Measurements from ENCODE around the gene SLC25A19.
A peak's percentile ranks its signal among the peaks of the same experiment; 100 is the strongest.

The SLC25A19 gene

GRCh38 chr17:75321506-75321905 is 32.3 kb upstream of the SLC25A19 start:
- H3K36me3 ChIP-seq (ENCODE audit: insufficient read depth, low read length) = peaks cover 84% of the 10 kb centered on the region
- no peaks in the 10 kb centered on the region for H3K79me2 ChIP-seq (ENCODE audit: insufficient read depth, low read length)
- TF ChIP-seq CTCF (IDR thresholded peaks at IDR 0.05; ENCODE audit: low read length) (no peak), EZH2 (IDR thresholded peaks at IDR 0.05; ENCODE audit: borderline replicate concordance, low read length) (no peak)
- no peak overlapping the region for H2AFZ ChIP-seq (ENCODE audit: low read length)
- no peak overlapping the region for H3K4me3 ChIP-seq (ENCODE audit: low read depth, low read length, poor library complexity, severe bottlenecking)
- no peak overlapping the region for H3K9ac ChIP-seq (ENCODE audit: low read length)
- H3K9me2 ChIP-seq (ENCODE audit: low read depth, low read length) = no peaks in the 10 kb centered on the region
- H3K27ac ChIP-seq (ENCODE audit: low read depth, low read length, poor library complexity, severe bottlenecking) = peak overlapping the region; percentile 85
- H4K20me1 ChIP-seq (ENCODE audit: insufficient read depth, low read length) = no peaks in the 10 kb centered on the region
- no peaks in the 10 kb centered on the region for H3K27me3 ChIP-seq (ENCODE audit: insufficient read depth, low read length)
- no peaks in the 10 kb centered on the region for H3K9me3 ChIP-seq (ENCODE audit: low read length)
- H3K4me2 ChIP-seq (ENCODE audit: low read length) = no peak overlapping the region
- H3K4me1 ChIP-seq (ENCODE audit: insufficient read depth, low read length, severe bottlenecking) = peaks cover 38% of the 10 kb centered on the region
- H3F3A ChIP-seq (ENCODE audit: insufficient read depth, low read length) = 0 out of 2 replicates have a peak, but pooled peaks cover 4% of the 10 kb centered on the region

DNA sequence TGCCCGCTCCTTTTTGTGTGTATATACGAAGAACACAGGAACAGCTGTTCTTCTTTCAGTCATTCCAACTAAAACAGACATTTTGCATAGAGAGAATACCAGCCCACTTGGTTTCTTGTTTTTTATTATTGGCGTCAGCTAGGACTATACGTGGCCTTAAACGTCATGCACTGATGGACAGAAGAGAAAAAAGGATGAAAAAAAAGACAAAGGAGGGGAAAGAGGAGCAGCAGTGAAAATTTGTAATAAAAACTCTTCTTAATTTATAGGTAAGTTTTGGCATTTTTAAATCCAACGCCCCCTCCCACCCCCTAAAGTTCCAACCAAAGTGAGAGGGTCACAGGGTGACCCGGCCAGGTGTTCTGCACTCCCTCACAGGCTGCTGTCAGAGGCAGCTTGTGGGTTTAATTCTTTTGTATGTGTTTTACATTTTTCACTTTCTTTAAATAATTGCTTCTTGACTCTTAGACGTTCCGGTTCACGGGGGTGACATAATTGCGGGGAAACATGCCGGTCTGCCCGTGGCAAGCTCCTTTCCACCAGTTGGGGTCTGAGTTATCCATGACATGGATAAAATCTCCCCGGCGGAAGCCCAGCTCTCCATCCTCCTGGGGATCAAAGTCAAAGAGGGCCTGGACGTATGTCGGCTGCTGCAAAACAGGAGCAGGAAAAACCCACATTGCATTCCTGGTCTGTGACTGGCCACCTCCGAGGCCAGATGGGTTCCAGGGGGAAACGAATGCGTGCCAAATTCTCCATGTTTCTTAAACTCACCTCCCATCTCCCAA is 30.9 kb upstream of the SLC25A19 start:
- peak overlapping the region; percentile 47; the same call in 1 of the 2 replicates for H3K9ac ChIP-seq (ENCODE audit: low read length)
- H3F3A ChIP-seq (ENCODE audit: insufficient read depth, low read length) = 0 out of 2 replicates have a peak, but pooled peaks cover 4% of the 10 kb centered on the region
- H3K36me3 ChIP-seq (ENCODE audit: insufficient read depth, low read length) = peaks cover 73% of the 10 kb centered on the region
- peak overlapping the region; percentile 85 for H3K27ac ChIP-seq (ENCODE audit: low read depth, low read length, poor library complexity, severe bottlenecking)
- TF ChIP-seq EZH2 (IDR thresholded peaks at IDR 0.05; ENCODE audit: borderline replicate concordance, low read length) = no peak
- no peak for TF ChIP-seq CTCF (IDR thresholded peaks at IDR 0.05; ENCODE audit: low read length)
- H2AFZ ChIP-seq (ENCODE audit: low read length) = no peak overlapping the region
- H3K79me2 ChIP-seq (ENCODE audit: insufficient read depth, low read length) = no peaks in the 10 kb centered on the region
- peak overlapping the region; percentile 41 for H3K4me2 ChIP-seq (ENCODE audit: low read length)
- peaks cover 38% of the 10 kb centered on the region for H3K4me1 ChIP-seq (ENCODE audit: insufficient read depth, low read length, severe bottlenecking)
- no peaks in the 10 kb centered on the region for H4K20me1 ChIP-seq (ENCODE audit: insufficient read depth, low read length)
- H3K27me3 ChIP-seq (ENCODE audit: insufficient read depth, low read length) = no peaks in the 10 kb centered on the region
- H3K4me3 ChIP-seq (ENCODE audit: low read depth, low read length, poor library complexity, severe bottlenecking) = no peak overlapping the region
- no peaks in the 10 kb centered on the region for H3K9me3 ChIP-seq (ENCODE audit: low read length)
- H3K9me2 ChIP-seq (ENCODE audit: low read depth, low read length) = no peaks in the 10 kb centered on the region

DNA sequence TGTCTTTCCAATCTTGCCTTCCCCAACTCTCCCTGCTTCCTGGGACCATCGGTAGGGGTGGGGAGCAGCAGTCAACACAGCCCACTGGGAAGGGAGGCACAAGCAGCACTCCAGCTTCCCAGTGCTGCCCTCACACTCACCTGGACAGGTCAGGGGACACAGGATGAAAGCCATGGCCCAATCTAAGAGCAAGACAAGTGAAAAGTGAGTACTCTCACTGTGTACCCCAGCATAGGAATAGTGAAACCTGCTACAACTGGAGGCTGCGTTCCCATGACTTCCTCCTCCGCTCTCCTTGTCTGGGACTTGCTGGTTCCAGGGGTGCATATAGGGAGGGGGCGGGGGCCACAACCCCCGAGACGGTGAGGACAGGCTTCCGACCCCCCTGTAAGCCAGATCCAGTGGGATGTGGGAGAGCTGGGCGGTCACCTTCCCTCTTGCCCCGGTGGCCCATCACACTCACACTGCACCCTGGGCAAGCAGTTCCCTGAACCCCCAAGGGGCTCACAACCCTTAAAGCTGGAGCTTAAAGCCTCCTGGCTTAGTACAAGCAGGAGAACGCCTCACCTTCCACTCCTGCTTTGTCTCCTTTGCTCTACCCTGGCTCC is 29.5 kb upstream of the SLC25A19 start:
- Histone ChIP-seq H3K9me3 (ENCODE audit: low read length) (no peaks in the 10 kb centered on the region), H2AFZ (ENCODE audit: low read length) (no peak overlapping the region), H3K4me3 (ENCODE audit: low read depth, low read length, poor library complexity, severe bottlenecking) (no peak overlapping the region), H3K36me3 (ENCODE audit: insufficient read depth, low read length) (peaks cover 62% of the 10 kb centered on the region), H3K27me3 (ENCODE audit: insufficient read depth, low read length) (no peaks in the 10 kb centered on the region), H3K9me2 (ENCODE audit: low read depth, low read length) (no peaks in the 10 kb centered on the region), H3K79me2 (ENCODE audit: insufficient read depth, low read length) (no peaks in the 10 kb centered on the region), H4K20me1 (ENCODE audit: insufficient read depth, low read length) (no peaks in the 10 kb centered on the region), H3F3A (ENCODE audit: insufficient read depth, low read length) (0 out of 2 replicates have a peak, but pooled peaks cover 4% of the 10 kb centered on the region), H3K4me2 (ENCODE audit: low read length) (no peak overlapping the region), H3K27ac (ENCODE audit: low read depth, low read length, poor library complexity, severe bottlenecking) (peak overlapping the region; percentile 85), H3K9ac (ENCODE audit: low read length) (no peak overlapping the region), H3K4me1 (ENCODE audit: insufficient read depth, low read length, severe bottlenecking) (peaks cover 44% of the 10 kb centered on the region)
- no peak for TF ChIP-seq CTCF (IDR thresholded peaks at IDR 0.05; ENCODE audit: low read length)
- no peak for TF ChIP-seq EZH2 (IDR thresholded peaks at IDR 0.05; ENCODE audit: borderline replicate concordance, low read length)

All from OCI-LY1 (cell line).